ENCODE results near the gene HMHB1. TPM values are rescaled to one million over a fixed set of nuclear protein-coding genes. Genes with fewer than 3 reads are reported as not detected.

Gene HMHB1
- not detected for total RNA-seq
- long read RNA-seq: 0 reads

GRCh38 chr5:143812085-143812705 is at the start of gene HMHB1:
Gene HMHB1 (plus strand): TSS chr5:143812161.
- ATAC-seq (no peak), DNase-seq (ENCODE audit: missing footprints) (no peak)
- intact Hi-C loops (cut with DNase I): no loop called here

GRCh38 chr5:143762636-143763220 is 49.2 kb upstream of the HMHB1 start:
- DNase-seq (ENCODE audit: missing footprints) (no peak), ATAC-seq (no peak)
- intact Hi-C loops (cut with DNase I): no loop called here

- DNase-seq (ENCODE audit: missing footprints) (no peak), ATAC-seq (no peak)
- intact Hi-C loops (cut with DNase I): no loop called here
Observed at GRCh38 chr5:143767162-143767561, 44.8 kb upstream of the HMHB1 start.

- no peak for DNase-seq (ENCODE audit: missing footprints)
- no peak for ATAC-seq
- intact Hi-C loops (cut with DNase I): no loop called here
Observed at GRCh38 chr5:143769026-143769786, 42.8 kb upstream of the HMHB1 start.

GRCh38 chr5:143770450-143770849 is 41.5 kb upstream of the HMHB1 start:
- intact Hi-C loops (cut with DNase I): no loop called here
- no peak for DNase-seq (ENCODE audit: missing footprints)
- no peak for ATAC-seq

GRCh38 chr5:143771189-143771588 is 40.8 kb upstream of the HMHB1 start:
- DNase-seq (ENCODE audit: missing footprints) (no peak), ATAC-seq (no peak)
- intact Hi-C loops (cut with DNase I): no loop called here

- no peak for ATAC-seq
- DNase-seq (ENCODE audit: missing footprints): no peak
- intact Hi-C loops (cut with DNase I): no loop called here
Observed at GRCh38 chr5:143771602-143772001, 40.4 kb upstream of the HMHB1 start.

- ATAC-seq (no peak), DNase-seq (ENCODE audit: missing footprints) (no peak)
- intact Hi-C loops (cut with DNase I): no loop called here
Observed at GRCh38 chr5:143772621-143773020, 39.3 kb upstream of the HMHB1 start.

- ATAC-seq: no peak
- intact Hi-C loops (cut with DNase I): no loop called here
- DNase-seq (ENCODE audit: missing footprints): no peak
Observed at GRCh38 chr5:143775258-143775657, 36.7 kb upstream of the HMHB1 start.

- DNase-seq (ENCODE audit: missing footprints): no peak
- intact Hi-C loops (cut with DNase I): no loop called here
Observed at GRCh38 chr5:143776951-143777350, 35.0 kb upstream of the HMHB1 start.

GRCh38 chr5:143779506-143779905 is 32.5 kb upstream of the HMHB1 start:
- no peak for DNase-seq (ENCODE audit: missing footprints)
- intact Hi-C loops (cut with DNase I): no loop called here

More at GRCh38 chr5:143776951-143777350, 35.0 kb upstream of the HMHB1 start:
- no peak for ATAC-seq

GRCh38 chr5:143781993-143782520 is 29.9 kb upstream of the HMHB1 start:
- intact Hi-C loops (cut with DNase I): no loop called here
- DNase-seq (ENCODE audit: missing footprints) (no peak), ATAC-seq (no peak)

More at GRCh38 chr5:143779506-143779905, 32.5 kb upstream of the HMHB1 start:
- ATAC-seq: no peak

GRCh38 chr5:143782588-143783386 is 29.2 kb upstream of the HMHB1 start:
- no peak for ATAC-seq
- DNase-seq (ENCODE audit: missing footprints): no peak
- intact Hi-C loops (cut with DNase I): no loop called here

- ATAC-seq (no peak), DNase-seq (ENCODE audit: missing footprints) (no peak)
- intact Hi-C loops (cut with DNase I): no loop called here
Observed at GRCh38 chr5:143788401-143788800, 23.6 kb upstream of the HMHB1 start.

GRCh38 chr5:143790457-143791112 is 21.4 kb upstream of the HMHB1 start:
- ATAC-seq: no peak

GRCh38 chr5:143791848-143792731 is 19.9 kb upstream of the HMHB1 start:
- ATAC-seq (no peak), DNase-seq (ENCODE audit: missing footprints) (no peak)
- intact Hi-C loops (cut with DNase I): no loop called here

More at GRCh38 chr5:143790457-143791112, 21.4 kb upstream of the HMHB1 start:
- intact Hi-C loops (cut with DNase I): no loop called here
- no peak for DNase-seq (ENCODE audit: missing footprints)

- DNase-seq (ENCODE audit: missing footprints) (no peak), ATAC-seq (no peak)
- intact Hi-C loops (cut with DNase I): no loop called here
Observed at GRCh38 chr5:143793249-143793648, 18.7 kb upstream of the HMHB1 start.

GRCh38 chr5:143796125-143796524 is 15.8 kb upstream of the HMHB1 start:
- intact Hi-C loops (cut with DNase I): no loop called here
- DNase-seq (ENCODE audit: missing footprints) (no peak), ATAC-seq (no peak)
